HepG2 (cell line): ENCODE results near the gene TAS1R3. TPM values are rescaled to one million over a fixed set of nuclear protein-coding genes. Genes with fewer than 3 reads are reported as not detected.

Experiments
- AGO2 ChIP-seq: fragments of 200-400 bp; formaldehyde crosslinking; optimal IDR thresholded peaks from 2 replicates; pipeline ENCODE3; 2017; ENCODE audit warnings: mild to moderate bottlenecking, low read depth, low read length, moderate library complexity
- BCL6 ChIP-seq: IDR thresholded peaks from 2 replicates; pipeline ENCODE4 v1.6.1; 2016; ENCODE audit warnings: missing genetic modification reagents, missing compliant biosample characterization
- CCAR2 ChIP-seq: fragments of 200-400 bp; formaldehyde crosslinking; optimal IDR thresholded peaks from 2 replicates; pipeline ENCODE3; 2018; ENCODE audit warnings: low read depth, mild to moderate bottlenecking, low read length, moderate library complexity
- HOXA7 ChIP-seq: sonication (generic); formaldehyde crosslinking; IDR thresholded peaks from 2 replicates; pipeline ENCODE4 v1.8.1; 2022; ENCODE audit warnings: mild to moderate bottlenecking, missing genetic modification reagents, moderate library complexity
- HOXA9 ChIP-seq: sonication (generic); formaldehyde crosslinking; IDR thresholded peaks from 2 replicates; pipeline ENCODE4 v1.8.1; 2022; ENCODE audit warnings: missing genetic modification reagents, mild to moderate bottlenecking, moderate library complexity, borderline replicate concordance
- HOXD1 ChIP-seq: sonication (generic); formaldehyde crosslinking; IDR thresholded peaks from 2 replicates; pipeline ENCODE4 v1.5.0; 2020; ENCODE audit warnings: missing genetic modification reagents
- KLF15 ChIP-seq: sonication (generic); formaldehyde crosslinking; IDR thresholded peaks from 2 replicates; pipeline ENCODE4 v1.8.1; 2023; ENCODE audit warnings: borderline replicate concordance, mild to moderate bottlenecking, inconsistent platforms, missing genetic modification reagents, mixed read lengths
- MXD4 ChIP-seq: IDR thresholded peaks from 2 replicates; pipeline ENCODE4 v1.6.1; 2016; ENCODE audit warnings: mild to moderate bottlenecking, missing biosample characterization, missing genetic modification reagents
- RXRA ChIP-seq: sonication (generic); formaldehyde crosslinking; IDR thresholded peaks from 2 replicates; pipeline ENCODE4 v1.5.1; 2020; ENCODE audit warnings: missing genetic modification reagents
- U2AF1 ChIP-seq: fragments of 200-400 bp; formaldehyde crosslinking; optimal IDR thresholded peaks from 2 replicates; pipeline ENCODE3; 2017; ENCODE audit warnings: mild to moderate bottlenecking, low read depth, low read length
- ZBTB40 ChIP-seq, 2 experiments: fragments of 450-650 bp in 1 of 2; sonication (generic) in 1 of 2; formaldehyde crosslinking in 1 of 2; IDR thresholded peaks; 2 replicates each; pipeline versions ENCODE4 v1.6.1 to v1.8.0; 2016 to 2022; ENCODE audit warnings: antibody characterized with exemption in 1 of 2, mild to moderate bottlenecking in 1 of 2, missing genetic modification reagents in 1 of 2
- ZNF121 ChIP-seq: sonication (generic); formaldehyde crosslinking; IDR thresholded peaks from 2 replicates; pipeline ENCODE4 v1.5.0; 2020; ENCODE audit warnings: mild to moderate bottlenecking, missing genetic modification reagents
- ZNF124 ChIP-seq: sonication (generic); formaldehyde crosslinking; IDR thresholded peaks from 2 replicates; pipeline ENCODE4 v1.4.0; 2020; ENCODE audit warnings: missing genetic modification reagents
- ZNF263 ChIP-seq: sonication (generic); formaldehyde crosslinking; IDR thresholded peaks from 2 replicates; pipeline ENCODE4 v1.4.0; 2020; ENCODE audit warnings: missing genetic modification reagents
- ZNF331 ChIP-seq: sonication (generic); formaldehyde crosslinking; IDR thresholded peaks from 2 replicates; pipeline ENCODE4 v1.4.0; 2020; ENCODE audit warnings: missing genetic modification reagents
- ZNF446 ChIP-seq: sonication (generic); formaldehyde crosslinking; IDR thresholded peaks from 2 replicates; pipeline ENCODE4 v1.5.0; 2020; ENCODE audit warnings: mild to moderate bottlenecking, missing genetic modification reagents
- ZNF460 ChIP-seq: sonication (generic); formaldehyde crosslinking; IDR thresholded peaks from 2 replicates; pipeline ENCODE4 v1.5.1; 2020; ENCODE audit warnings: missing genetic modification reagents, mild to moderate bottlenecking, borderline replicate concordance
- ZNF670 ChIP-seq: sonication (generic); formaldehyde crosslinking; IDR thresholded peaks from 2 replicates; pipeline ENCODE4 v1.8.0; 2022; ENCODE audit warnings: mild to moderate bottlenecking, missing genetic modification reagents, borderline replicate concordance
- ZNF788 ChIP-seq: sonication (generic); formaldehyde crosslinking; IDR thresholded peaks from 2 replicates; pipeline ENCODE4 v1.5.0; 2020; ENCODE audit warnings: mild to moderate bottlenecking, missing genetic modification reagents, borderline replicate concordance
- ZSCAN21 ChIP-seq: sonication (generic); formaldehyde crosslinking; IDR thresholded peaks from 2 replicates; pipeline ENCODE4 v1.8.0; 2022; ENCODE audit warnings: mild to moderate bottlenecking, missing genetic modification reagents, moderate library complexity, borderline replicate concordance
- polyA plus RNA-seq, 8 experiments: library from polyadenylated mRNA; depleted of rRNA in 3 of 8; stranded (reverse) in 7 of 8; unstranded in 1 of 8; fragments of >200 nt; fragmentation: Illumina TruSeq in 4 of 8; extraction: Trizol in 4 of 8; gene quantifications; 2 replicates each; pipeline versions ENCODE4 v1.2.1 to v1.2.3, GENCODE V29; 2011 to 2016; ENCODE audit warnings: low read depth in 4 of 8, missing spikeins in 1 of 8, mixed read lengths in 1 of 8; ENCODE audit not compliant: insufficient read depth in 1 of 8
- total RNA-seq, 5 experiments: library from RNA; depleted of rRNA; stranded (reverse); fragments of >200 nt; fragmentation: Illumina TruSeq; extraction: Trizol; gene quantifications; 2 replicates each; pipeline ENCODE4 v1.2.3, GENCODE V29; 2016; ENCODE audit warnings: low read depth in 1 of 5
- TF ChIP-seq, protein P1 (sequence below): sonication (generic); formaldehyde crosslinking; conservative IDR thresholded peaks from 2 replicates; pipeline ENCODE4 v1.8.0; 2022; ENCODE audit warnings: low read depth, missing genetic modification reagents

The TAS1R3 gene
- total and polyA plus RNA-seq, 2 of the 13 experiments (the other 11 are each of a cell fraction or from before 2014, with no cell fraction given), result 0.13 to 0.15 TPM

- TF ChIP-seq HOXA9 (CRISPR knock-in tag), result peak; percentile 53; the same call in 1 of the 2 replicates
- TF ChIP-seq BCL6 (CRISPR knock-in tag), result no peak
- TF ChIP-seq ZNF124 (CRISPR knock-in tag), result peak; percentile 89; the same call in 1 of the 2 replicates
- peak; percentile 66; the same call in 1 of the 2 replicates for TF ChIP-seq ZNF331
- TF ChIP-seq ZNF263, result no peak
- 0 out of 2 replicates have a peak, but pooled peaks have one; percentile 34 for TF ChIP-seq KLF15 (CRISPR knock-in tag)
- no peak for TF ChIP-seq U2AF1
- no peak for TF ChIP-seq ZNF460
- TF ChIP-seq ZNF446 (CRISPR knock-in tag), result peak; percentile 77; the same call in 1 of the 2 replicates
- TF ChIP-seq AGO2, result peak; percentile 9
- TF ChIP-seq MXD4 (CRISPR knock-in tag), result peak; percentile 65; the same call in 1 of the 2 replicates
- TF ChIP-seq ZNF670, result 0 out of 2 replicates have a peak, but pooled peaks have one; percentile 37
- TF ChIP-seq, protein P1, sequence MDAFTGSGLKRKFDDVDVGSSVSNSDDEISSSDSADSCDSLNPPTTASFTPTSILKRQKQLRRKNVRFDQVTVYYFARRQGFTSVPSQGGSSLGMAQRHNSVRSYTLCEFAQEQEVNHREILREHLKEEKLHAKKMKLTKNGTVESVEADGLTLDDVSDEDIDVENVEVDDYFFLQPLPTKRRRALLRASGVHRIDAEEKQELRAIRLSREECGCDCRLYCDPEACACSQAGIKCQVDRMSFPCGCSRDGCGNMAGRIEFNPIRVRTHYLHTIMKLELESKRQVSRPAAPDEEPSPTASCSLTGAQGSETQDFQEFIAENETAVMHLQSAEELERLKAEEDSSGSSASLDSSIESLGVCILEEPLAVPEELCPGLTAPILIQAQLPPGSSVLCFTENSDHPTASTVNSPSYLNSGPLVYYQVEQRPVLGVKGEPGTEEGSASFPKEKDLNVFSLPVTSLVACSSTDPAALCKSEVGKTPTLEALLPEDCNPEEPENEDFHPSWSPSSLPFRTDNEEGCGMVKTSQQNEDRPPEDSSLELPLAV (CRISPR knock-in tag), result no peak
- peak; percentile 35; the same call in 1 of the 2 replicates for TF ChIP-seq RXRA (CRISPR knock-in tag)
- TF ChIP-seq ZNF788 (CRISPR knock-in tag), result peak; percentile 69; the same call in 1 of the 2 replicates
- no peak for TF ChIP-seq HOXA7 (CRISPR knock-in tag)
- no peak for TF ChIP-seq ZBTB40 (IDR thresholded peaks at IDR 0.05)
- peak; percentile 72 for TF ChIP-seq ZBTB40 (CRISPR knock-in tag; IDR thresholded peaks at IDR 0.05)
- TF ChIP-seq HOXD1 (CRISPR knock-in tag), result peak; percentile 36; the same call in 1 of the 2 replicates
- no peak for TF ChIP-seq ZNF121 (CRISPR knock-in tag)
- TF ChIP-seq ZSCAN21, result peak; percentile 81; the same call in 1 of the 2 replicates
- no peak for TF ChIP-seq CCAR2
Measured at GRCh38 chr1:1334835-1335234, 3.8 kb downstream of the TAS1R3 start (continued).
